H1 (cell line): ENCODE data around the gene ARHGAP27. TPM values are rescaled to one million over a fixed set of nuclear protein-coding genes. Genes with fewer than 3 reads are reported as not detected.
A peak's percentile ranks its signal among the peaks of the same experiment; 100 is the strongest.

Experiments
- CTCF ChIA-PET: fragments of 300-600 bp; sonication (Branson Sonifier 250); formaldehyde crosslinking; loops from one replicate; lab custom pipeline; 2021; ENCODE audit not compliant: partially characterized antibody; lab: Charles Lee
- POLR2A ChIA-PET: fragments of 300-600 bp; sonication (Branson Sonifier 250); formaldehyde crosslinking; loops from one replicate; lab custom pipeline; 2021; ENCODE audit warnings: inconsistent platforms; ENCODE audit not compliant: partially characterized antibody; lab: Charles Lee
- DNase-seq, 2 experiments: peaks; one replicate each; pipeline versions ENCODE4 v3.0.0 to v3.0.0-alpha.2; 2010 to 2022; ENCODE audit warnings: low spot score in 2 of 2, low read depth in 1 of 2, mixed read lengths in 1 of 2
- FAIRE-seq: peaks from 2 replicates; lab custom pipeline; 2011; peaks lifted over from hg19 to GRCh38; lab: Jason Lieb, UNC
- H2AFZ ChIP-seq: 2 replicates; pipeline ENCODE4 v1.8.1; 2012; ENCODE audit warnings: low read length, inconsistent platforms
- H2AK5ac ChIP-seq: 2 replicates; pipeline ENCODE4 v1.6.1; 2013; ENCODE audit warnings: low read depth, low read length
- H2BK120ac ChIP-seq: replicated peaks from 2 replicates; pipeline ENCODE3; 2013; ENCODE audit warnings: low read depth, low read length, inconsistent platforms
- H2BK12ac ChIP-seq: 2 replicates; pipeline ENCODE4 v1.6.1; 2013; ENCODE audit warnings: low read depth, low read length
- H2BK15ac ChIP-seq: 2 replicates; pipeline ENCODE4 v1.6.1; 2013; ENCODE audit warnings: low read length
- H2BK20ac ChIP-seq: 2 replicates; pipeline ENCODE4 v1.6.1; 2013; ENCODE audit warnings: low read length
- H2BK5ac ChIP-seq: 2 replicates; pipeline ENCODE4 v1.6.1; 2013; ENCODE audit warnings: low read depth, low read length
- H3K14ac ChIP-seq: 2 replicates; pipeline ENCODE4 v1.6.1; 2013; ENCODE audit warnings: inconsistent platforms; ENCODE audit not compliant: insufficient read length
- H3K18ac ChIP-seq: 2 replicates; pipeline ENCODE4 v1.6.1; 2013; ENCODE audit warnings: low read length; ENCODE audit errors: extremely low read depth
- H3K23ac ChIP-seq: 2 replicates; pipeline ENCODE4 v1.6.1; 2013; ENCODE audit warnings: inconsistent platforms; ENCODE audit not compliant: insufficient read length
- H3K23me2 ChIP-seq: 2 replicates; pipeline ENCODE4 v1.6.1; 2013; ENCODE audit warnings: low read depth, low read length
- H3K27ac ChIP-seq: 2 replicates; pipeline ENCODE4 v1.6.1; 2011; ENCODE audit warnings: low read depth, low read length, inconsistent platforms
- H3K27me3 ChIP-seq, 4 experiments: replicated peaks in 1 of 4; 1 replicate in 1 of 4; 2 replicates in 3 of 4; pipeline versions ENCODE4 v1.6.1 to v1.8.1; 2011 to 2013; ENCODE audit warnings: low read length in 3 of 4, mild to moderate bottlenecking in 3 of 4, inconsistent platforms in 2 of 4, mixed read lengths in 2 of 4, moderate library complexity in 1 of 4; ENCODE audit not compliant: control insufficient read depth in 3 of 4, insufficient read depth in 3 of 4; ENCODE audit errors: extremely low read depth in 1 of 4
- H3K36me3 ChIP-seq, 4 experiments: 2 replicates each; pipeline versions ENCODE4 v1.6.1 to v1.8.1; 2011 to 2013; ENCODE audit warnings: mild to moderate bottlenecking in 4 of 4, low read length in 3 of 4, moderate library complexity in 2 of 4, control low read depth in 1 of 4, inconsistent platforms in 1 of 4; ENCODE audit not compliant: insufficient read depth in 4 of 4, control insufficient read depth in 2 of 4
- H3K4ac ChIP-seq: replicated peaks from 2 replicates; pipeline ENCODE3; 2013; ENCODE audit warnings: low read length, low read depth, mixed read lengths, inconsistent platforms; ENCODE audit not compliant: insufficient read length
- H3K4me1 ChIP-seq, 4 experiments: replicated peaks in 1 of 4; 1 replicate in 1 of 4; 2 replicates in 3 of 4; pipeline versions ENCODE4 v1.6.1 to v1.8.1; 2011 to 2013; ENCODE audit warnings: low read length in 3 of 4, inconsistent platforms in 2 of 4, mixed read lengths in 1 of 4; ENCODE audit not compliant: insufficient read depth in 4 of 4, control insufficient read depth in 3 of 4
- H3K4me2 ChIP-seq, 2 experiments: 2 replicates each; pipeline versions ENCODE4 v1.6.1 to v1.8.1; 2011 to 2013; ENCODE audit warnings: low read depth in 2 of 2, low read length in 2 of 2, control low read depth in 1 of 2, inconsistent platforms in 1 of 2, mild to moderate bottlenecking in 1 of 2; ENCODE audit not compliant: insufficient read depth in 1 of 2
- H3K4me3 ChIP-seq, 4 experiments: fragments of 200-600, 300-600 bp in 1 of 4; sonication (generic), shearing (Covaris generic), sonication (Bioruptor Twin) in 1 of 4; 2 replicates each; pipeline versions ENCODE4 v1.5.1 to v1.8.1; 2011 to 2016; ENCODE audit warnings: low read length in 4 of 4, low read depth in 3 of 4, control low read depth in 2 of 4, inconsistent platforms in 2 of 4, mild to moderate bottlenecking in 2 of 4, mixed read lengths in 1 of 4, moderate library complexity in 1 of 4; ENCODE audit not compliant: insufficient read depth in 2 of 4; ENCODE audit errors: extremely low read depth in 1 of 4
- H3K56ac ChIP-seq: replicated peaks from 2 replicates; pipeline ENCODE3; 2013; ENCODE audit warnings: low read depth, mild to moderate bottlenecking, mixed read lengths, low read length, inconsistent platforms; ENCODE audit not compliant: insufficient read length
- H3K79me1 ChIP-seq: 2 replicates; pipeline ENCODE4 v1.6.1; 2013; ENCODE audit warnings: low read depth, low read length, control low read depth
- H3K79me2 ChIP-seq, 2 experiments: 2 replicates each; pipeline versions ENCODE4 v1.6.1 to v1.8.1; 2012 to 2013; ENCODE audit warnings: low read length in 2 of 2, mild to moderate bottlenecking in 2 of 2, inconsistent platforms in 1 of 2; ENCODE audit not compliant: insufficient read depth in 2 of 2, control insufficient read depth in 1 of 2
- H3K9ac ChIP-seq, 4 experiments: replicated peaks in 1 of 4; 1 replicate in 1 of 4; 2 replicates in 3 of 4; pipeline versions ENCODE4 v1.6.1 to v1.8.1; 2011 to 2013; ENCODE audit warnings: low read depth in 3 of 4, low read length in 3 of 4, control low read depth in 2 of 4, mild to moderate bottlenecking in 2 of 4, moderate library complexity in 2 of 4, inconsistent platforms in 1 of 4; ENCODE audit errors: extremely low read depth in 1 of 4
- H3K9me3 ChIP-seq, 2 experiments: 2 replicates each; pipeline versions ENCODE4 v1.6.1 to v1.8.1; 2012 to 2013; ENCODE audit warnings: mild to moderate bottlenecking in 2 of 2, moderate library complexity in 2 of 2, control low read depth in 1 of 2, inconsistent platforms in 1 of 2, low read depth in 1 of 2, low read length in 1 of 2, mixed read lengths in 1 of 2; ENCODE audit not compliant: insufficient read depth in 2 of 2
- H4K20me1 ChIP-seq, 2 experiments: replicated peaks in 1 of 2; 2 replicates each; pipeline versions ENCODE3 to v1.8.1; 2011 to 2013; ENCODE audit warnings: inconsistent platforms in 2 of 2, low read length in 2 of 2, mild to moderate bottlenecking in 1 of 2; ENCODE audit not compliant: insufficient read depth in 2 of 2, control insufficient read depth in 1 of 2
- H4K5ac ChIP-seq: 2 replicates; pipeline ENCODE4 v1.6.1; 2013; ENCODE audit warnings: low read length, low read depth, mixed read lengths, inconsistent platforms; ENCODE audit not compliant: insufficient read length
- H4K8ac ChIP-seq: 2 replicates; pipeline ENCODE4 v1.8.0; 2013; ENCODE audit warnings: mild to moderate bottlenecking, moderate library complexity, low read length, inconsistent platforms; ENCODE audit not compliant: insufficient read depth; ENCODE audit errors: extremely low read depth
- H4K91ac ChIP-seq: replicated peaks from 2 replicates; pipeline ENCODE3; 2013; ENCODE audit warnings: low read length, mixed read lengths, inconsistent platforms; ENCODE audit not compliant: insufficient read length
- CBX5 ChIP-seq: fragments of 300-800, 300-1000 bp; sonication (generic); IDR thresholded peaks from 2 replicates; pipeline ENCODE4 v1.7.1; 2016; ENCODE audit warnings: antibody characterized with exemption, low read length, low read depth
- FOSL1 ChIP-seq: IDR thresholded peaks from 2 replicates; pipeline ENCODE4 v1.6.1; 2011; ENCODE audit warnings: mild to moderate bottlenecking, low read depth, low read length, moderate library complexity; ENCODE audit not compliant: insufficient read depth
- HDAC6 ChIP-seq: IDR thresholded peaks from one replicate; pipeline ENCODE4 v1.7.1; 2012; ENCODE audit warnings: low read depth, mild to moderate bottlenecking, inconsistent platforms, low read length, moderate library complexity
- SRF ChIP-seq: IDR thresholded peaks from 2 replicates; pipeline ENCODE4 v1.6.1; 2011; ENCODE audit warnings: mild to moderate bottlenecking, low read depth, low read length, moderate library complexity
- WGBS, 2 experiments: shearing (Covaris generic) in 1 of 2; methylation state at CpG; one replicate each; pipeline versions ENCODE4 v1.1.6 to v1.1.7; 2013 to 2015; ENCODE audit warnings: low lambda C conversion rate in 2 of 2, mixed read lengths in 2 of 2, inconsistent platforms in 1 of 2, low coverage in 1 of 2, missing lambda C conversion rate in 1 of 2; ENCODE audit not compliant: insufficient replicate concordance in 2 of 2, insufficient coverage in 1 of 2, insufficient read length in 1 of 2; ENCODE audit errors: extremely low coverage in 1 of 2, missing lambda C conversion rate in 1 of 2; 5-methylcytosine and 5-hydroxymethylcytosine counted together
- polyA plus RNA-seq, 7 experiments: library from polyadenylated mRNA; depleted of rRNA in 3 of 7; stranded (reverse) in 5 of 7; unstranded in 2 of 7; fragments of >200 nt in 5 of 7; fragments of 200-250 nt in 2 of 7; gene quantifications; 1 replicate in 5 of 7; 2 replicates in 1 of 7; 4 replicates in 1 of 7; pipeline versions ENCODE4 v1.2.1 to v1.2.3, GENCODE V29; 2011 to 2013; ENCODE audit warnings: missing spikeins in 2 of 7, mixed read lengths in 2 of 7
- total RNA-seq: library from RNA; stranded (reverse); fragmentation: NEBNext Ultra II Directional; extraction: Animal tissue kit (Norgen Biotek cat#: 25700); gene quantifications from 2 replicates; pipeline ENCODE4 v1.2.1, GENCODE V29; 2021

Gene ARHGAP27
- total and polyA plus RNA-seq, 2 of the 8 experiments (the other 6 are each of a cell fraction or from before 2014, with no cell fraction given) = 11.6 to 13.1 TPM

DNA sequence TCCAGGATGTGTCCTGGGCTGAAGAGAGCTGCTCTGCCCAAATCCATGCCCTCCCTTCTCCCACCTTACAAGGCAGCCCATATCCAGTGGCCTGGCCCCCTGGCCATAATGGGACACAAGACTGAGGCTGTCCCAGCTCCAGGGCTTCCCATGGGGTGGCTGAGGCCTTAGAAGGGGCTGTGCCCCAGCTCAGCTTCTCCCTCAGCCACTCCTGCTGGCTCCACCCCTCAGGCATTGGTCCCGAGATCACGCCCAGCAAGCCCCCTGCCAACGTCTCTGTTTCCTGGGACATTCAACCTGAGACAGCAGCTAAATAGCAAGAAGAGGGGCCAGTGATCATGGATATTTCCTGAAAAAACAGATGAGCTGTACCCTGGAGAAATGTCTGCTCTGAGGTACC is 43.3 kb downstream of the ARHGAP27 start:
- Histone ChIP-seq H3K4ac (no peak overlapping the region), H3K9ac (no peak overlapping the region), H2BK12ac (no peak overlapping the region), H4K91ac (peak overlapping the region; percentile 27), H2BK5ac (no peak overlapping the region), H3K4me3 (no peak overlapping the region), H3K36me3 (no peaks in the 10 kb centered on the region), H4K8ac (no peak overlapping the region), H3K79me2 (no peaks in the 10 kb centered on the region), H2AFZ (peak overlapping the region; percentile 79), H4K5ac (no peak overlapping the region), H3K18ac (no peak overlapping the region), H3K9me3 (no peaks in the 10 kb centered on the region), H3K4me2 (no peak overlapping the region; a peak in 2 of 4 replicates), H2AK5ac (no peak overlapping the region)
- no peak for DNase-seq
- 38% methylated on average over 3 of the region's 3 CpGs; no CpG with 5 or more reads in 1 of the 2 experiments for WGBS, 2 experiments
- POLR2A ChIA-PET = interaction anchor here (0.8 to 1.2 kb wide), 4 partner anchors 51 to 253 kb away, joined by 3 to 4 read pairs (median 3); no protein-coding TSS in a partner anchor
- TF ChIP-seq FOSL1 = no peak
- no peak for TF ChIP-seq SRF
- no peak for TF ChIP-seq CBX5
- no peak for TF ChIP-seq HDAC6
- TF ChIP-seq, all 59 proteins: peak for 0
- Histone ChIP-seq H3K23me2 (no peaks in the 10 kb centered on the region; the same call in 1 of the 2 replicates), H3K14ac (no peak overlapping the region), H3K27ac (no peak overlapping the region), H2BK15ac (peak overlapping the region; percentile 92; the same call in 1 of the 2 replicates), H4K20me1 (no peaks in the 10 kb centered on the region), H3K79me1 (no peaks in the 10 kb centered on the region), H3K23ac (no peak overlapping the region), H3K27me3 (peaks cover 0 to 5% (median 0%) of the 10 kb centered on the region in 4 experiments; a peak in 2 of 7 replicates), H2BK20ac (peak overlapping the region; percentile 43; the same call in 1 of the 2 replicates), H3K4me1 (peaks cover 0 to 13% (median 8%) of the 10 kb centered on the region in 4 experiments; a peak in 3 of 7 replicates), H2BK120ac (no peak overlapping the region), H3K56ac (no peak overlapping the region)
- CTCF ChIA-PET = interaction anchor here (0.7 to 21.9 kb wide), 17 partner anchors 10 to 170 kb away, joined by 3 to 579 read pairs (median 4); partner anchors contain the start of genes ARHGAP27, FMNL1 and SPATA32
- no peak for FAIRE-seq
